Fibroblast of the aortic adventitia (primary cell): ENCODE data around the gene RAB10. TPM values are rescaled to one million over a fixed set of nuclear protein-coding genes. Genes with fewer than 3 reads are reported as not detected.
A peak's percentile ranks its signal among the peaks of the same experiment; 100 is the strongest.

Experiments used
- DNase-seq: peaks from one replicate; pipeline ENCODE4 v3.0.0-alpha.2; 2010; ENCODE audit warnings: low read depth
- H3K4me3 ChIP-seq: 2 replicates; pipeline ENCODE4 v1.5.1; 2011; ENCODE audit warnings: low read depth, mild to moderate bottlenecking, control low read depth, low read length, moderate library complexity
- total RNA-seq: library from RNA; depleted of rRNA; stranded (reverse); fragments of >200 nt; gene quantifications from 2 replicates; pipeline ENCODE4 v1.2.3, GENCODE V29; 2012; ENCODE audit warnings: low replicate concordance
- TF ChIP-seq, protein P1 (sequence below): IDR thresholded peaks from 2 replicates; pipeline ENCODE4 v1.5.1; 2011; ENCODE audit warnings: mild to moderate bottlenecking, low read length, control low read depth, inconsistent platforms; ENCODE audit not compliant: insufficient read depth

The RAB10 gene
- total RNA-seq, 1 donor: 234 TPM

DNA sequence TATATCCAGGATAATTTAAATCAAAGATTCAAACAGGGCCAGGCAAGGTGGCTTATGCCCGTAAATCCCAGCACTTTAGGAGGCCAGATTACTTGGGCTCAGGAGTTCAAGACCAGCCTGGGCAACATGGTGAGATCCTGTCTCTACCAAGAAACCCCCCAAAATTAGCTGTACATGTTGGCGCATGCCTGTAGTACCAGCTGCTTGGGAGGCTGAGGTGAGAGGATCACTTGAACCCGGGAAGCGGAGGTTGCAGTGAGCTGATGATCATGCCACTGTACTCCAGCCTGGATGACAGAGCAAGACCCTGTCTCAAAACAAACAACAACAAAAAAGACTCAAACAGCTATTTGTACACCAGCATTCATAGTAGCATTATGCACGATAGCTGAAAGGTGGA, 9.2 kb downstream of the RAB10 start:
- H3K4me3 ChIP-seq: no peak overlapping the region
- no peak for DNase-seq
- TF ChIP-seq, protein P1, sequence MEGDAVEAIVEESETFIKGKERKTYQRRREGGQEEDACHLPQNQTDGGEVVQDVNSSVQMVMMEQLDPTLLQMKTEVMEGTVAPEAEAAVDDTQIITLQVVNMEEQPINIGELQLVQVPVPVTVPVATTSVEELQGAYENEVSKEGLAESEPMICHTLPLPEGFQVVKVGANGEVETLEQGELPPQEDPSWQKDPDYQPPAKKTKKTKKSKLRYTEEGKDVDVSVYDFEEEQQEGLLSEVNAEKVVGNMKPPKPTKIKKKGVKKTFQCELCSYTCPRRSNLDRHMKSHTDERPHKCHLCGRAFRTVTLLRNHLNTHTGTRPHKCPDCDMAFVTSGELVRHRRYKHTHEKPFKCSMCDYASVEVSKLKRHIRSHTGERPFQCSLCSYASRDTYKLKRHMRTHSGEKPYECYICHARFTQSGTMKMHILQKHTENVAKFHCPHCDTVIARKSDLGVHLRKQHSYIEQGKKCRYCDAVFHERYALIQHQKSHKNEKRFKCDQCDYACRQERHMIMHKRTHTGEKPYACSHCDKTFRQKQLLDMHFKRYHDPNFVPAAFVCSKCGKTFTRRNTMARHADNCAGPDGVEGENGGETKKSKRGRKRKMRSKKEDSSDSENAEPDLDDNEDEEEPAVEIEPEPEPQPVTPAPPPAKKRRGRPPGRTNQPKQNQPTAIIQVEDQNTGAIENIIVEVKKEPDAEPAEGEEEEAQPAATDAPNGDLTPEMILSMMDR: no peak

DNA sequence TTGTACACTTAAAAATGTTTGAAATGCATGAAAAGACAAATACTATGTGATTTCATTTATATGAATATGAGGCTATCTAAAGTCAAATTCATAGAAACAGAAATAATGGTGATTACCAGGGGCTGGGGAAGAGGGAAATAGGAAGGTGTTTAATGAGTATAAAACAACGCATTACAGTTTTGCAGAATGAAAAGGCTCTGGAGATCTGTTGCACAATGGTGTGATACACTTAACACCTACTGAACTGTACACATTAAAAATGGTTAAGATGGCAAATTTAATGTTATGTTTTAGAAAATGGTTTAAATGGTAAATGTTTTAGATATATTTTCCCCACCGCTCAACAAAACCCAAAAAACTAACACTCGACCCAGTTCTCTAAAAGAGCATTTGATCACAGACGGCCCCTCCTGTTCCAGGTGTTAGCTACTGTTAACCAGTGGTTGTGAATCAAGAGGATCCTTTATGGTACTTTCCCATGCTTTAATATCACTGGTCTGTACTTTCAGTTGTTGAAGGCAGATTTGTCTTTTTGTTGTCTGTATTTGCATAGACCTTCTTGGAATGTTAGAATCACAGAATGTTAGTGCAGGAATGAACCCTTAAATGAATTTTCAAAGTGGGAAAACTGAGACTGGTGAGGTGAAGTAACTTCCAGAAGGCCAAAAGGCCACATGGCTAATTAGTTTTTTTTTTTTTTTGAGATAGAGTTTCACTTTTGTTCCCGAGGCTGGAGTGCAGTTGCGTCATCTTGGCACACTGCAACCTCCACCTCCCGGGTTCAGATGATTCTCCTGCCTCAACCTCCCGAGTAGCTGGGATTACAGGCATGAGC, 10.2 kb downstream of the RAB10 start:
- TF ChIP-seq, protein P1: no peak
- peak; percentile 55 for DNase-seq
- peak overlapping the region; percentile 14 for H3K4me3 ChIP-seq

DNA sequence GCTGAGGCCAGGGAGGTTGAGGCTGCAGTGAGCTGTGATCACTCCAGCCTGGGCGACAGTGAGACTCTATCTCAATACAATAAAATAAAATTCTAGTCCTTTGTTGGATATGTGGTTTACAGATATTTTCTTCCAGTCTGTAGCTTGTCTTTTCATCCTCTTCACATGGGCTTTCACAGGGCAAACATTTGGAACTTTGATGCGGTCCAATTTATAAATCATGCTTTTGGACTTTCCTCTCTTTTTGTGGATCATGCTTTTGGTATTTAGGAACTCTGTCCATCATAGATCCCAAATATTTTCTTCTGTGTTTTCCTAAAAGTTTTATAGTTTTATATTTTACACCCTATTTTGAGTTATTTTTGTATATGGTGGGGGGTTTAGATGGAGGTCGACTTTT, 14.9 kb downstream of the RAB10 start:
- no peak overlapping the region for H3K4me3 ChIP-seq
- DNase-seq: peak; percentile 81
- TF ChIP-seq, protein P1: no peak

DNA sequence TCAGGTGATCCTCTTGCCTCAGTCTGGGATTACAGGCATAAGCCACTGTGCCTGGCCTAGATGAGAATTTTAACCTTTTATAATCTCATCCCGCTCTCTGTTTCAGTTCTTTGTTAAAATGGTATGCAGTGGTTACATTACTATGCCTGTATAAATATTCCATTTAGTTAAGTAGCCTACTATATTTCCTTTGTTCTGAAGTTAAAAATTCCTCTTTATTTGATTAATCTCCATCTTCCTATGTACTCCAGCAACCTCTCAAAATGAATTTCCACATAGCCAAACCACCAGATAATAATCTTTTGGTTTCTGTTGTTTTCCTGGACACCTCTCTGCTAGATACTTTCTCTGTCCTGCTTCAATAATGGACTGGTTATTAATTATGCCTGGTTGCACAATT, 15.8 kb downstream of the RAB10 start:
- DNase-seq: peak; percentile 8
- TF ChIP-seq, protein P1: no peak

DNA sequence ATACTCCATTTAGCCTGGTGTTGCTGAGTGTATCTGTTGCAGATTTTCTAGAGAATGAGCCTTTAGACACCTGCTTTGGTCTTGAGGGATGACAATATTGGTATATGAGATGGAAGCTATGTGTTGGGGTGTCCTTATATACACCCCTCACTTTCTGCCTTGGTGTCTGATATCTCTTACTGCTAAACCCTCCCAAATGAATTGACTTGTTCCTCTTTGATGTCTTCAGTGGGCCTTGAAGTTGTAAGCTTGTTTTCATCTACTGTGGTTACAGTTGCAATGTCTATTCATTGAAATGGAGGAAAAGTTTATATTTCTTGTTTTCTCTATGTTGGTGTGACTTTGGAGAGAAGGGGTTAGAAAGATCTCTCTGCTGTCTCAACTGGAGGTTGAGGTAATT, 18.9 kb downstream of the RAB10 start:
- DNase-seq: no peak
- TF ChIP-seq, protein P1: no peak
- no peak overlapping the region for H3K4me3 ChIP-seq

More for the DNA sequence above, 15.8 kb downstream of the RAB10 start:
- no peak overlapping the region for H3K4me3 ChIP-seq

DNA sequence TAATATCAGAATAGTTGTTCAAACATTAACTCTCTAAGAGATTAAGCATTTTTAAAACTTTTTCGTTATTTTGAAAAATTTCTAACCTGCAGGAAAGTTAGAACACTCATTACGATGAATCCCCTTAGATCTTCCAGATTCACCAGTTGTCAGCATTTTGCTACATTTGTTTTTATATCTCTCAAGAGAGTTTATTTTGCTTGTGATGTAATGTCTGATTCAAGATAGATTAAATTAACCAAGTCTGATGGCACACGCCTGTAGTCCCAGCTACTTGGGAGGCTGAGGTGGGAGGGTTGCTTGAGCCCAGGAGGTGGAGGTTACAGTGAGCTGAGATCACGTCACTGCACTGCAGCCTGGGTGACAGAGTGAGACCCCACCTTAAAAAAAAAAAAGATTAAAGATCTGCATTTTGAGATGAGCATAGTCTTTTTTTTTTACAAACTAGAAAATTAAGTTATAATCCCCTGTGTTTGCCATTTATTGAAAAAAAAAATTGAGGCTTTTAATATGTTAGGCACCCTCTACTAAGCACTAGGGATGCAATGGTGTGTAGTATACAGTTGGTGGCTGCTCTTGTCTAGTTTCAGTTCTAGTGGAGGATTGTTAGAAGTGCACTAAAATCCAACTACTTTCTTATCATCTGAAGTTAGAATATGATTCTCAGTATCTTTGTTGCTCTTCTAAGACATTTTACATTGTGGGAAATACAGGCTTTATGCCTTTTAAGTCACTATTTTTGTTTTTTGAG, 20.9 kb downstream of the RAB10 start:
- no peak overlapping the region for H3K4me3 ChIP-seq
- TF ChIP-seq, protein P1: no peak
- peak; percentile 10 for DNase-seq
